GM12892 (cell line): ENCODE measurements around the gene ATL3.

Experiments used
- POLR2A ChIP-seq: IDR thresholded peaks from 2 replicates; pipeline ENCODE4 v1.6.1; 2011; ENCODE audit warnings: low read depth, low read length, control low read depth
- POLR2AphosphoS5 ChIP-seq: IDR thresholded peaks from 2 replicates; pipeline ENCODE4 v1.6.1; 2011; ENCODE audit warnings: low read depth, low read length, control low read depth
- TAF1 ChIP-seq: IDR thresholded peaks from 2 replicates; pipeline ENCODE4 v1.6.1; 2011; ENCODE audit warnings: low read depth, mild to moderate bottlenecking, control low read depth, low read length, borderline replicate concordance

DNA sequence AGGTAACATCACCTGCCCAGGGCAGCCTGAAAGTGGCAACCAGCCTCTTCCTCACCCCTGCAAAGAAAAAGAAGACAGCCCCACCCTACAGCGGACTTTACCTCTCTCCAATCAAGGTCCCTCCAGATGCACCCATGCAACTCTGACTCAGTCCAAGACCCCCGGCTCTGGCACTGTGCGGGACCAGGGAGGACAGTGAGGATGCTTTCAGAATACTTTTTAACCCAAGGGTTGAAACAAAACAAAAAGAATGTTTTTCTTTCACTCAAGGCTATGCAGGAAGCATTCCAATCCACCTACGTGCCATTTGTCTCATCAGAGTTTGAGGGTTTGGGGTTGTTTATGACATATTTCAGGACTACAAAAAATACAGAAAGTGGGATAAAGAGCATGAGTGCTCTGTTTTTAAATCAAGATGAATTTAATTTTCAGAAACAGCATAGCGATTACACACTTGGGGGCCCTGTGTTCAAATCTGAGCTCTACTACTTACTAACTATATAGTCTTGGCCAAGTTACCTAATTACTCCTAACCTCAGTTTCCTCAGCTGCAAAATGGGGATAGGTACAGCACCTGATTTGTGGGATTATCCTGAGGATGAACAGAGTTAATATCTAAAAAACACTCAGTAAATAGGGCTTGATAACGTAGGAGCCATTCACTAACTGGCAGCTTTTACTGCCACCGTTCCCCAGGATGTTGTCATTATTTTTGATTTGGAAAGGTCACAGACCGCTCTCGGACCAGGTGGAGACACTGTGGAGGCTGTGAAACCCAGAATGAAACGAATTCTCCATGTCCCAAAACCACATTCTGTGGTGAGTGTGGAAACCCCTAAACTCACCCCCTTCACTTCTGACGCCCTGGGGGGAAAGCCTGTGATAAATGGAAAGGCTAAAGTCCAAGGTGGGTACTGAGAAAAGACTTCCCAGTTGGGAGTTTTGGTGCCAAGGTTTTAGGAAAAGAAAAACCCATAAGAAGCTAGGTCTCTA is 62.5 kb downstream of the ATL3 start:
- TF ChIP-seq POLR2A: no peak
- no peak for TF ChIP-seq POLR2AphosphoS5
- TF ChIP-seq TAF1: no peak
